Fibroblast of skin of scalp (primary cell): Measurements from ENCODE around the gene ODF2. TPM values are rescaled to one million over a fixed set of nuclear protein-coding genes. Genes with fewer than 3 reads are reported as not detected.
A peak's percentile ranks its signal among the peaks of the same experiment; 100 is the strongest.
"Not testable (repeated sequence)": the region's sequence is repeated elsewhere in the genome, so short reads cannot be mapped to it uniquely, and the experiment has no call there.

Experiments used
- DNase-seq: peaks from one replicate; pipeline ENCODE4 v3.0.0-alpha.2; 2013
- polyA plus RNA-seq, 2 experiments: library from polyadenylated mRNA; unstranded; fragments of 120-200 nt; gene quantifications; one replicate each; pipeline ENCODE4 v1.2.1, GENCODE V29; 2013; ENCODE audit not compliant: insufficient read length in 2 of 2

The ODF2 gene
- polyA plus RNA-seq (2013, experiment 1 of 2; ENCODE audit: insufficient read length), result 48.4 TPM
- 45.5 TPM for polyA plus RNA-seq (2013, experiment 2 of 2; ENCODE audit: insufficient read length)

- peak; percentile 97 for DNase-seq
Measured at GRCh38 chr9:128455849-128456612, at the start of gene ODF2. Gene ODF2, plus strand, starts transcription at chr9:128456006. Its CDS starts 86 bp downstream, at chr9:128456092.

- DNase-seq, result peak; percentile 49
Measured at GRCh38 chr9:128406848-128407391, 48.9 kb upstream of the ODF2 start.

- DNase-seq, result no peak
Measured at GRCh38 chr9:128408963-128409431, 46.8 kb upstream of the ODF2 start.

DNA sequence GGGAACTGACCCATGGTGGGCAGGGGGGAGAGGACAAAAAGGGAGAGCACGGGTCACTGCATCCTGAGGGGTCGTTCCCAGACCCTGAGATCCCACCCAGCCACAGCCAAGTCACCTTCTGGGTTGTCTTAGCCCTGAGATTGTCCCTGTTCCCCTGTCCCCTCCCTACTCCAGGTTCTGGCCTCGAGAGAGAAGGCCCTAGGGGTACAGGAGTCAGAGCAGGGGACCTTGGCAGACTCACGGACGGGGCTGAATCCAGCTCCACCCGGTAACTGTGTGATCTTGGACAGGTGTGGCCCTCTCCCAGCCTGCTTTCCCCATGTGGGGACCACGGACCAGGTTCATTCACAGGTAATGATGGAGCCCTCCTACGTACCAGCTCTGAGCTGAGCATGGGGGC lies 46.4 kb upstream of the ODF2 start:
- no peak for DNase-seq

DNA sequence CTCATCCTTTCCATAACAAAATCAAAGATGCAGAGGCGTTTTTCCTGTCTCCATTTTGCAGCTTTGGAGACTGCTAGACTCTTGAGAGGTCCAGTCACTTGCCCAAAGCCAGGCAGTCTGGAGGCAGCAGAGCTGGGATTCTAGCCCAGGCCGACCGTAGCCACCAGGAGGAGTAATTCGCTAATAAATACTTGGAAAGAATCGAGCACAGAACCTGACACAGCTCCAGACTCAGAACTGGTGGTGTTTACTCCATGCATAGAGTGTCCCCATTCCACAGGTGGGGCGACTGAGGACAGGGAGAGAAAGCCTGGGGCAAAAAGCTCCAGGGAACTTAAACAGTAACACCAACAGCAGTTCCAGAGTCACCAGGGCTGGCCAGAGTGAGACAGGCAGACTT lies 45.8 kb upstream of the ODF2 start:
- no peak for DNase-seq

DNA sequence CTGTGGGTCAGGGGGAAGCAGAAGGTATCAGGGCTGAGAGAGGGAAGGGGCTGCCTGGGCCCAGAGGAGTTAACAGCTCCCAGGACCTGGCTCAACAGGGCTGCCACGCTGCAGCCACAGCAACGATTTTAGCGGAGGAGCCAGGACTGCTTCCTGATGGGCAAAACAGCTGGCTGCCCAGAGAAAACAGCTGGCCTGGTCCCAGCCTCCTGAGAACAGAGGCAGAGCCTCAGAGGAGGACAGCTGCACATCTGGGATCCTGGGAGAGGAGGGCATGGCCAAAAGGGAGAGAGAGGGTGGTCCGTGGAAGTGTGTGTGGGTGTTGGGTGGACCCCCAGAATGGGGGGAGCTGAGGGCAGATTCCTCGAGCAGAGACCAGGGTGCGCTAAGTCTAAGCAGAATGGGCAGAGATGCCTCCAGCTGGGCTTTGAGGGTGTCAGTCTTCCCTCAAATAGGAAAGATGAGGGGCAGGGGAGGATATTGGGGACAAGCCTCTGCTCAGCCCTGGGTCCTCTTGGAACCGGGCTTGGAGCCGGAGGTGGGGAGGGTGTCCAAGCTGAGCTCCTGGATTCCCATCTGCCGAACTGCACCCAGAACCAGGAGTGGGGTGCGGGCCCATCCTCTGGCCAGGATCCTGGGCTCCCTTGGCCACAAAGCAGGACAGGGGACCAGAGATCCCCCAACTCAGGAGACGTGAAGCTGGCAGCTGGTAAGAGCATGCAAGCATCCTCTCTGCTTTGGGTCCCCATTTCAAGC lies 44.3 kb upstream of the ODF2 start:
- DNase-seq, result no peak

GRCh38 chr9:128412120-128412790 lies 43.6 kb upstream of the ODF2 start:
- DNase-seq, result peak; percentile 55

- DNase-seq, result not testable (repeated sequence)
Measured at GRCh38 chr9:128413728-128414127, 42.1 kb upstream of the ODF2 start.

DNA sequence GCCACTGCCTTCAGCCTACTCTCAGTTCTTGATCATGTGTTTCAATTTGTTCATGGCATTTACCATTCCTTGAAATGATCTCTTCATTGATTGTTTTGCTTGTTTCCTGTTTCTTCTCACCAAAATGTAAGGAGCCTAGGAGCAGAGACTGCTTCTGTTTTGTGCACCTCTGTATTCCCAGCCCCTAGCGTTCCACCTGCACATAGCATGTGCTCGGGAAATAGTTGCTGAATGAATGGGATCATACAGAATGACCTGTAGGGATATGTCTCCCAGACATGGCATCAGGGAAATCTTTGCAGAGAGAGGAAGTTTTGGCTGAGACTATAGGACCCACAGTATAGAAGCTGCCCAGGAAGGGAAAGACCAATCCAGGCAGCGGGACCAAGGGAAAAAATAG lies 41.3 kb upstream of the ODF2 start:
- no peak for DNase-seq

GRCh38 chr9:128415281-128415680 lies 40.5 kb upstream of the ODF2 start:
- no peak for DNase-seq

- DNase-seq, result no peak
Measured at GRCh38 chr9:128416014-128416413, 39.8 kb upstream of the ODF2 start.

- DNase-seq, result no peak
Measured at GRCh38 chr9:128416432-128417019, 39.3 kb upstream of the ODF2 start.

DNA sequence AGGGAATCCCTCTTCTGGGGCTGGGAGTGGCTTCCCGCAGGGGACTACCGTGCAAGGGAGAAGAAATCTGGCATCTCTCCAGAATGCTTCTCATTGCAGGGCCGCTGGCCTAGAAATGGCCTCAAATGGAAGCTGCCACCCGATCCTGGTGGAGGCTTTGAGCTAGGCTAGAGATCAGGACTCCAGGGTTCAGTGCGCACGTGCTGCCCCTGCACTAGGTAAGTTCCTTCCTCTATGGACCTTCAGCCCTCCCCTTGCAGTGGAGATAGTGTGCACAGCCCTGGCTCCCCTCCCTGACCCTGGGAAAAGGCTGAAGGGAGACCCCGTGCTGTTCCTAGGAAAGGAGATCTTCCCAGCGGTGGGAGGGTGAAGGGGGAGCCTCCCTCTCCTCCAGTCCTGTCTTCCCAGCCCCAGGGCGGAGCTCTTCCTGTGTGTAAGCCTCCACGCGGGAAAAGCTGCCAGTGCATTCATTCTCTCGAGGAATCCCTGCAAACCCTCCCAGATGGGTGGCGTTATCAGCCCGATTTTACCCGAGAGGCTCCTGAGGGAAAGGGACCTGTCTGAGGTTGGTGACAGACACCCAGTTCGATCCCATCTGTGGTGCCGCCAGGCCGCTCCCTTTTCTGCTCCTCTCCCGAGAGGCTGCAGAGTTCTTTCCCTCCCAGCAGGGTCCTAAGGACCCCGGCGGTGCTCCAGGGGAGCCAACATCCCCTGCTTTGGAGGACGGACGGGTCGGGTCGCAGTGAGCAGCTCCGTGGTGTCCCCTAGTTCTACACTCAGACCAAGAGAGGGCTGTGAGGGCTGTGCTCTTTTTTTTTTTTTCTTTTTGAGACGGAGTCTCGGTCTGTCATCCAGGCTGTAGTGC lies 36.5 kb upstream of the ODF2 start:
- DNase-seq, result peak; percentile 69

DNA sequence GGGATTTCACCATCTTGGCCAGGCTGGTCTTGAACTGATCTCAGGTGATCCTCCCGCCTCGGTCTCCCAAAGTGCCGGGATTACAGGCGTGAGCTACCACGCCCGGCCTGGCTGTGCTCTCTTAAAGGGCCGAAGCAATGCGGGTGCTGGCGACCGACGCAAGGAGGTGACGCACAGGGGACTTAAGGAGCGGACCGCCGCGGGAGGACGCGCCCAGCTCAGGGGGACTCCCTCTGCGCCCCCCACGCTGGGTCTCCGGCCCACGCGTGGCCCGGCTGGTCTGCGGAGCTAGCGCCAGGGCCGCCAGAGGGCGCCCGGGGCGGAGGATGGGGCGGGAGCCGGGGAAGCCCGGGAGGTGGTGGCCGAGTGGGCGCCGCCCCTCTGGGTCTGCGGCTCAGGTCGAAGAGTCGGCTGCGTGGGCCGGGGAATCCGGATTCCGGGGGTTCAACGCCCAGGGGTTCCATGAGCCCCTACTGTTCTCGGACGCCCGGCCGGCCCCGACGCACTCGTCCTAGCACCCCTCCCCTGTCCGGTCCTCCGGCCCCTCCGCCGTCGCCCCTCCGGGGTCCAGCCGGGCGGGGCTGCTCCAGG lies 35.7 kb upstream of the ODF2 start:
- peak; percentile 71 for DNase-seq

DNA sequence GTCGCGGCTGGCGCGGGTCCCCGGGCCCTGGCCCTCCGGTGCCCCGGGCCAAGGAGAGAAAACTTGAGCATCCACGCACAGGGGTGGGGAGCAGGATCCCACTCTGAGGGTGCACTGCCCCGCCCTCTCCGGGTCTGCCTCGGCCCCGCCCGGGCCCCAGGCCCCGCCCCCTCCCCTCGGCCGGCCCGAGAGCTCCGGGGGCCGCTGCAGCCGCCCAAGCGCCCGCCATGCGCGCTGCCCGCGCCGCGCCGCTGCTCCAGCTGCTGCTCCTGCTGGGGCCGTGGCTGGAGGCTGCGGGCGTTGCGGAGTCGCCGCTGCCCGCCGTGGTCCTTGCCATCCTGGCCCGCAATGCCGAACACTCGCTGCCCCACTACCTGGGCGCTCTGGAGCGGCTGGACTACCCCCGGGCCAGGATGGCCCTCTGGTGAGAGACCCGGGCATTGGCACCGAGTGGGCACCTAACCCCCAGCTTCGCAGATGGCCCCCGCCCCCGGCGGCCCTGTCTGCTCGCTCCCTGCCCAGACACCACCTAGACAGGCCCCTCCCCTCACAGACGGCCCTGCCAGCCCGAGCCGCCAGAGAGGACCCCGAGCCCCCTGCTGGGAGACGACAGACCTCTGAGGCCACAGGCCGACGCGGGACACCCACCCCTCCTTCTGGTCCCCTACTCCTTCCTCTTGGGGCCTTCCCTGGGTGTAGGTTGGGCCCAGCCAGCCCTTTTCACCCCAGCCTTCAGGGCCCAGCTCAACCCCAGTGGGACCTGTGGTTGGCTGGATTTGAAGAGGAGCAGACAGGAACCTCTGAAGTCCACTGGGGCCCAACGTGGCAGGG lies 34.9 kb upstream of the ODF2 start, which contains the start of gene CERCAM:
CERCAM (plus strand) TSS at position 207 of the 831 bp plus-strand sequence; CDS start at position 228, 21 bp downstream.
- DNase-seq, result peak; percentile 63

DNA sequence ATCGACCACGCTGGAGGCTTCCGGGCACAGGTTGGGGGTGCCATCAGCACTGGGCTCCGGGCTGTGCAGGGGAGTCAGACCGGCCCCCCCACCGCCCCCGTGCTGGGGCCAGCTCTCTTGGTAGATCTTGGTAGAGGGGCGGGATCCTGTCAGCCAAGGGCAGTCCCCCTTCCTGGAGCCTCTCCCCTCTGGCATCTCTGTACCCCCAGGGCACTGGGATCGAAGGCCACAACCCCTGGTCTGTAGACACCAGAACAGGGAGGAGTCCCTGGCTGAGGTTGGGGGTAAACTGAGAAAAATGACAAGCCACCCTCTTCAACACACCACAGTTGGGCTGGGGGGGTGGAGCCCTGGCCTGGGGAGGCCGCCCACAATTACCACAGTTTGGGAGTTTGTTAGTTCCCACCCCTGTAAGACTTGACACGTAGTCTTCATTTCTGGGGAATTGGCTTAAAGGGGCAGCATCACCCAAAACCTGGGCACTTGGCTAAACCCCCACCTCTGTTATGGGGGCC lies 34.3 kb upstream of the ODF2 start:
- peak; percentile 65 for DNase-seq

- not testable (repeated sequence) for DNase-seq
Measured at GRCh38 chr9:128422022-128422782, 33.6 kb upstream of the ODF2 start.

DNA sequence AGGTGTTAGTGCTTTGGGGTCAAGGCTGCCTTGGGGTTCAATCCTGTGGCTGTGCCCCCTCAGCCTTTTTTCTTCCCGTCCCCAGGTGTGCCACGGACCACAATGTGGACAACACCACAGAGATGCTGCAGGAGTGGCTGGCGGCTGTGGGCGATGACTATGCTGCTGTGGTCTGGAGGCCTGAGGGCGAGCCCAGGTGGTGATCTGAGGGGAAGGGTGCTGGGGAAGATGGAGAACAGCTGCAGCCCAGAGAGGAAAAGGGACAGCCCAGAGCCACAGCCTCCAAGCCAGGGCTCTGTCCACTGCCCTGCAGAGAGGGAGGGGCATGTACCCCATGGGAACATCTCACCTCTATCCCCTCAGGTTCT lies 33.0 kb upstream of the ODF2 start:
- no peak for DNase-seq

DNA sequence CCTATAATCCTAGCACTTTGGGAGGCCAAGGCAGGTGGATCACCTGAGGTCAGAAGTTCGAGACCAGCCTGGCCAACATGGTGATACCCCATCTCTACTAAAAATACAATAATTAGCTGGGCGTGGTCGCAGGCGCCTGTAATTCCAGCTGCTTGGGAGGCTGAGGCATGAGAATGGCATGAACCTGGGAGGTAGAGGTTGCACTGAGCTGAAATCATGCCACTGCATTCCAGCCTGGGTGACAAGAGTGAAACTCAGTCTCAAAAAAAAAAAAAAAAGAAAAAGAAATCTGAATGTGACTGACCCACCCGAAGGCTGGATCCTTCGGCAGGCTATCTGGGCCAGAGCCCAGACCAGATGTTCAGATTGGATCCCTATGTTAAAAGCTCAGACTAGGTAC lies 32.5 kb upstream of the ODF2 start:
- not testable (repeated sequence) for DNase-seq
